H1 (cell line): ENCODE results near the gene SEC24B. TPM values are rescaled to one million over a fixed set of nuclear protein-coding genes. Genes with fewer than 3 reads are reported as not detected.

Experiments used
- CTCF ChIA-PET: fragments of 300-600 bp; sonication (Branson Sonifier 250); formaldehyde crosslinking; loops from one replicate; lab custom pipeline; 2021; ENCODE audit not compliant: partially characterized antibody; lab: Charles Lee
- POLR2A ChIA-PET: fragments of 300-600 bp; sonication (Branson Sonifier 250); formaldehyde crosslinking; loops from one replicate; lab custom pipeline; 2021; ENCODE audit warnings: inconsistent platforms; ENCODE audit not compliant: partially characterized antibody; lab: Charles Lee
- DNase-seq, 2 experiments: peaks; one replicate each; pipeline versions ENCODE4 v3.0.0 to v3.0.0-alpha.2; 2010 to 2022; ENCODE audit warnings: low spot score in 2 of 2, low read depth in 1 of 2, mixed read lengths in 1 of 2
- FAIRE-seq: peaks from 2 replicates; lab custom pipeline; 2011; peaks lifted over from hg19 to GRCh38; lab: Jason Lieb, UNC
- H2AFZ ChIP-seq: 2 replicates; pipeline ENCODE4 v1.8.1; 2012; ENCODE audit warnings: low read length, inconsistent platforms
- H2AK5ac ChIP-seq: 2 replicates; pipeline ENCODE4 v1.6.1; 2013; ENCODE audit warnings: low read depth, low read length
- H2BK120ac ChIP-seq: replicated peaks from 2 replicates; pipeline ENCODE3; 2013; ENCODE audit warnings: low read depth, low read length, inconsistent platforms
- H2BK12ac ChIP-seq: 2 replicates; pipeline ENCODE4 v1.6.1; 2013; ENCODE audit warnings: low read depth, low read length
- H2BK15ac ChIP-seq: 2 replicates; pipeline ENCODE4 v1.6.1; 2013; ENCODE audit warnings: low read length
- H2BK20ac ChIP-seq: 2 replicates; pipeline ENCODE4 v1.6.1; 2013; ENCODE audit warnings: low read length
- H2BK5ac ChIP-seq: 2 replicates; pipeline ENCODE4 v1.6.1; 2013; ENCODE audit warnings: low read depth, low read length
- H3K14ac ChIP-seq: 2 replicates; pipeline ENCODE4 v1.6.1; 2013; ENCODE audit warnings: inconsistent platforms; ENCODE audit not compliant: insufficient read length
- H3K18ac ChIP-seq: 2 replicates; pipeline ENCODE4 v1.6.1; 2013; ENCODE audit warnings: low read length; ENCODE audit errors: extremely low read depth
- H3K23ac ChIP-seq: 2 replicates; pipeline ENCODE4 v1.6.1; 2013; ENCODE audit warnings: inconsistent platforms; ENCODE audit not compliant: insufficient read length
- H3K23me2 ChIP-seq: 2 replicates; pipeline ENCODE4 v1.6.1; 2013; ENCODE audit warnings: low read depth, low read length
- H3K27ac ChIP-seq: 2 replicates; pipeline ENCODE4 v1.6.1; 2011; ENCODE audit warnings: low read depth, low read length, inconsistent platforms
- H3K27me3 ChIP-seq, 4 experiments: replicated peaks in 1 of 4; 1 replicate in 1 of 4; 2 replicates in 3 of 4; pipeline versions ENCODE4 v1.6.1 to v1.8.1; 2011 to 2013; ENCODE audit warnings: low read length in 3 of 4, mild to moderate bottlenecking in 3 of 4, inconsistent platforms in 2 of 4, mixed read lengths in 2 of 4, moderate library complexity in 1 of 4; ENCODE audit not compliant: control insufficient read depth in 3 of 4, insufficient read depth in 3 of 4; ENCODE audit errors: extremely low read depth in 1 of 4
- H3K36me3 ChIP-seq, 4 experiments: 2 replicates each; pipeline versions ENCODE4 v1.6.1 to v1.8.1; 2011 to 2013; ENCODE audit warnings: mild to moderate bottlenecking in 4 of 4, low read length in 3 of 4, moderate library complexity in 2 of 4, control low read depth in 1 of 4, inconsistent platforms in 1 of 4; ENCODE audit not compliant: insufficient read depth in 4 of 4, control insufficient read depth in 2 of 4
- H3K4ac ChIP-seq: replicated peaks from 2 replicates; pipeline ENCODE3; 2013; ENCODE audit warnings: low read length, low read depth, mixed read lengths, inconsistent platforms; ENCODE audit not compliant: insufficient read length
- H3K4me1 ChIP-seq, 4 experiments: replicated peaks in 1 of 4; 1 replicate in 1 of 4; 2 replicates in 3 of 4; pipeline versions ENCODE4 v1.6.1 to v1.8.1; 2011 to 2013; ENCODE audit warnings: low read length in 3 of 4, inconsistent platforms in 2 of 4, mixed read lengths in 1 of 4; ENCODE audit not compliant: insufficient read depth in 4 of 4, control insufficient read depth in 3 of 4
- H3K4me2 ChIP-seq, 2 experiments: 2 replicates each; pipeline versions ENCODE4 v1.6.1 to v1.8.1; 2011 to 2013; ENCODE audit warnings: low read depth in 2 of 2, low read length in 2 of 2, control low read depth in 1 of 2, inconsistent platforms in 1 of 2, mild to moderate bottlenecking in 1 of 2; ENCODE audit not compliant: insufficient read depth in 1 of 2
- H3K4me3 ChIP-seq, 4 experiments: fragments of 200-600, 300-600 bp in 1 of 4; sonication (generic), shearing (Covaris generic), sonication (Bioruptor Twin) in 1 of 4; 2 replicates each; pipeline versions ENCODE4 v1.5.1 to v1.8.1; 2011 to 2016; ENCODE audit warnings: low read length in 4 of 4, low read depth in 3 of 4, control low read depth in 2 of 4, inconsistent platforms in 2 of 4, mild to moderate bottlenecking in 2 of 4, mixed read lengths in 1 of 4, moderate library complexity in 1 of 4; ENCODE audit not compliant: insufficient read depth in 2 of 4; ENCODE audit errors: extremely low read depth in 1 of 4
- H3K56ac ChIP-seq: replicated peaks from 2 replicates; pipeline ENCODE3; 2013; ENCODE audit warnings: low read depth, mild to moderate bottlenecking, mixed read lengths, low read length, inconsistent platforms; ENCODE audit not compliant: insufficient read length
- H3K79me1 ChIP-seq: 2 replicates; pipeline ENCODE4 v1.6.1; 2013; ENCODE audit warnings: low read depth, low read length, control low read depth
- H3K79me2 ChIP-seq, 2 experiments: 2 replicates each; pipeline versions ENCODE4 v1.6.1 to v1.8.1; 2012 to 2013; ENCODE audit warnings: low read length in 2 of 2, mild to moderate bottlenecking in 2 of 2, inconsistent platforms in 1 of 2; ENCODE audit not compliant: insufficient read depth in 2 of 2, control insufficient read depth in 1 of 2
- H3K9ac ChIP-seq, 4 experiments: replicated peaks in 1 of 4; 1 replicate in 1 of 4; 2 replicates in 3 of 4; pipeline versions ENCODE4 v1.6.1 to v1.8.1; 2011 to 2013; ENCODE audit warnings: low read depth in 3 of 4, low read length in 3 of 4, control low read depth in 2 of 4, mild to moderate bottlenecking in 2 of 4, moderate library complexity in 2 of 4, inconsistent platforms in 1 of 4; ENCODE audit errors: extremely low read depth in 1 of 4
- H3K9me3 ChIP-seq, 2 experiments: 2 replicates each; pipeline versions ENCODE4 v1.6.1 to v1.8.1; 2012 to 2013; ENCODE audit warnings: mild to moderate bottlenecking in 2 of 2, moderate library complexity in 2 of 2, control low read depth in 1 of 2, inconsistent platforms in 1 of 2, low read depth in 1 of 2, low read length in 1 of 2, mixed read lengths in 1 of 2; ENCODE audit not compliant: insufficient read depth in 2 of 2
- H4K20me1 ChIP-seq, 2 experiments: replicated peaks in 1 of 2; 2 replicates each; pipeline versions ENCODE3 to v1.8.1; 2011 to 2013; ENCODE audit warnings: inconsistent platforms in 2 of 2, low read length in 2 of 2, mild to moderate bottlenecking in 1 of 2; ENCODE audit not compliant: insufficient read depth in 2 of 2, control insufficient read depth in 1 of 2
- H4K5ac ChIP-seq: 2 replicates; pipeline ENCODE4 v1.6.1; 2013; ENCODE audit warnings: low read length, low read depth, mixed read lengths, inconsistent platforms; ENCODE audit not compliant: insufficient read length
- H4K8ac ChIP-seq: 2 replicates; pipeline ENCODE4 v1.8.0; 2013; ENCODE audit warnings: mild to moderate bottlenecking, moderate library complexity, low read length, inconsistent platforms; ENCODE audit not compliant: insufficient read depth; ENCODE audit errors: extremely low read depth
- H4K91ac ChIP-seq: replicated peaks from 2 replicates; pipeline ENCODE3; 2013; ENCODE audit warnings: low read length, mixed read lengths, inconsistent platforms; ENCODE audit not compliant: insufficient read length
- HDAC2 ChIP-seq, 2 experiments: fragments of 300-600 bp in 1 of 2; sonication (generic) in 1 of 2; IDR thresholded peaks; 2 replicates each; pipeline ENCODE4 v1.6.1; 2011 to 2012; ENCODE audit warnings: low read depth in 2 of 2, low read length in 2 of 2, mild to moderate bottlenecking in 2 of 2, moderate library complexity in 2 of 2, borderline replicate concordance in 1 of 2, inconsistent platforms in 1 of 2
- polyA plus RNA-seq, 7 experiments: library from polyadenylated mRNA; depleted of rRNA in 3 of 7; stranded (reverse) in 5 of 7; unstranded in 2 of 7; fragments of >200 nt in 5 of 7; fragments of 200-250 nt in 2 of 7; gene quantifications; 1 replicate in 5 of 7; 2 replicates in 1 of 7; 4 replicates in 1 of 7; pipeline versions ENCODE4 v1.2.1 to v1.2.3, GENCODE V29; 2011 to 2013; ENCODE audit warnings: missing spikeins in 2 of 7, mixed read lengths in 2 of 7
- total RNA-seq: library from RNA; stranded (reverse); fragmentation: NEBNext Ultra II Directional; extraction: Animal tissue kit (Norgen Biotek cat#: 25700); gene quantifications from 2 replicates; pipeline ENCODE4 v1.2.1, GENCODE V29; 2021

SEC24B gene
- total and polyA plus RNA-seq, 2 of the 8 experiments (the other 6 are each of a cell fraction or from before 2014, with no cell fraction given), result 25.6 to 30.9 TPM

DNA sequence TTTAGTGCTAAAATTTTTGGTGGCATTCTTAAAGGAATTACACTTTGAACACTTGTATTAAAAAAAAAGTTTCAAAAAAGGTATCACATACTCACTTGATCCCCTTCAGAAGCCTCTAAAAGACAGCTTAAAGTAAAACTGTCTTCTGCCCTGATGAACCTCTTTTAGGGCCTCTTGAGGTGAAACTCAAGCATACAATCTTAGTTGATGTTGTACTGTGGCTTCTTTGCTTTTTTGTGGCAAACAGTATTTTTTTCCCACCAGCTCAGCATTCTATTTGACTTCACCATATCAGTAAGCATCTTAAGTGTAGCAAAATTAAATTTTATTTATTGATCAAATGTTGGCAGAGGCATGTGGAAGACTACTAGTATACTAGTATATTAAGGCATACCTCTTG lies 13.7 kb downstream of the SEC24B start:
- Histone ChIP-seq H2BK120ac (no peak overlapping the region), H4K8ac (no peak overlapping the region), H2BK12ac (no peak overlapping the region), H3K27ac (no peak overlapping the region), H3K56ac (no peak overlapping the region), H3K14ac (no peak overlapping the region), H3K27me3 (no peaks in the 10 kb centered on the region), H3K18ac (no peak overlapping the region), H3K4me1 (peaks cover 0 to 4% (median 0%) of the 10 kb centered on the region in 4 experiments; a peak in 2 of 7 replicates), H3K4me3 (no peak overlapping the region), H4K20me1 (peaks cover 0 to 2% of the 10 kb centered on the region in 2 experiments), H3K79me1 (no peaks in the 10 kb centered on the region), H2BK20ac (no peak overlapping the region), H2BK5ac (no peak overlapping the region), H2AFZ (no peak overlapping the region), H3K36me3 (peaks cover 0 to 18% (median 9%) of the 10 kb centered on the region in 4 experiments; a peak in 3 of 8 replicates), H3K9ac (no peak overlapping the region), H4K91ac (no peak overlapping the region), H3K23ac (no peak overlapping the region), H2BK15ac (no peak overlapping the region), H3K9me3 (peaks cover 0 to 3% of the 10 kb centered on the region in 2 experiments; a peak in 1 of 4 replicates), H3K23me2 (no peaks in the 10 kb centered on the region), H3K4me2 (no peak overlapping the region), H2AK5ac (no peak overlapping the region), H3K79me2 (peaks cover 0 to 94% of the 10 kb centered on the region in 2 experiments; a peak in 3 of 4 replicates), H3K4ac (no peak overlapping the region), H4K5ac (no peak overlapping the region)
- no peak for FAIRE-seq
- TF ChIP-seq HDAC2 (IDR thresholded peaks at IDR 0.05; ENCODE audit: borderline replicate concordance in 1 of 2, low read depth in 2 of 2, low read length in 2 of 2), result no peak
- ChIA-PET POLR2A (interaction anchor here (1.5 kb wide), 1 partner anchor 14 kb away, joined by 5 read pairs; the partner anchor contains the start of gene SEC24B), CTCF (interaction anchor here (0.5 to 2.9 kb wide), 4 partner anchors 9 to 1444 kb away, joined by 3 to 12 read pairs (median 3); partner anchors contain the start of gene SEC24B)
- no peak for DNase-seq
